Neural cell (in vitro differentiated cells): ENCODE measurements around the gene MT3. TPM values are rescaled to one million over a fixed set of nuclear protein-coding genes. Genes with fewer than 3 reads are reported as not detected.

Source experiments
- H2AFZ ChIP-seq: fragments of 200-600, 300-800 bp; sonication (generic), shearing (Covaris generic); 2 replicates; pipeline ENCODE4 v1.6.0; 2014; ENCODE audit warnings: low read depth, mild to moderate bottlenecking, antibody characterized with exemption, low read length, moderate library complexity
- H3F3A ChIP-seq: fragments of 200-600 bp; shearing (Covaris generic); 2 replicates; pipeline ENCODE4 v1.6.1; 2016; ENCODE audit warnings: mild to moderate bottlenecking, moderate library complexity, mixed read lengths, antibody characterized with exemption, low read length; ENCODE audit not compliant: insufficient read depth, poor library complexity, severe bottlenecking
- H3K27ac ChIP-seq: fragments of 200-600, 300-800 bp; sonication (generic), shearing (Covaris generic); 2 replicates; pipeline ENCODE4 v1.5.1; 2014; ENCODE audit warnings: mild to moderate bottlenecking, low read length, moderate library complexity
- H3K27me3 ChIP-seq: fragments of 300-800, 200-600 bp; sonication (generic), shearing (Covaris generic); 2 replicates; pipeline ENCODE4 v1.6.0; 2014; ENCODE audit warnings: mild to moderate bottlenecking, low read depth, low read length, moderate library complexity; ENCODE audit not compliant: insufficient read depth
- H3K36me3 ChIP-seq: fragments of 300-800, 200-600 bp; sonication (generic), shearing (Covaris generic); 2 replicates; pipeline ENCODE4 v1.5.1; 2014; ENCODE audit warnings: mild to moderate bottlenecking, antibody characterized with exemption, low read length, moderate library complexity; ENCODE audit not compliant: insufficient read depth
- H3K4me2 ChIP-seq: fragments of 300-800, 200-600 bp; sonication (generic), shearing (Covaris generic); 2 replicates; pipeline ENCODE4 v1.6.0; 2014; ENCODE audit warnings: mild to moderate bottlenecking, low read length
- H3K4me3 ChIP-seq: fragments of 300-800, 200-600 bp; sonication (generic), shearing (Covaris generic); 2 replicates; pipeline ENCODE4 v1.5.1; 2014; ENCODE audit warnings: mild to moderate bottlenecking, low read length, moderate library complexity
- H3K79me2 ChIP-seq: fragments of 200-600 bp; shearing (Covaris generic); replicated peaks from 2 replicates; pipeline ENCODE4 v1.6.0; 2014; ENCODE audit warnings: mild to moderate bottlenecking, low read length, moderate library complexity; ENCODE audit not compliant: insufficient read depth
- H3K9ac ChIP-seq: fragments of 300-800, 200-600 bp; sonication (generic), shearing (Covaris generic); 2 replicates; pipeline ENCODE4 v1.6.1; 2016; ENCODE audit warnings: mild to moderate bottlenecking, low read length, mixed read lengths
- H3K9me2 ChIP-seq: fragments of 200-600 bp; shearing (Covaris generic); 2 replicates; pipeline ENCODE4 v1.6.1; 2016; ENCODE audit warnings: mild to moderate bottlenecking, low read length, mixed read lengths; ENCODE audit not compliant: insufficient read depth
- H3K9me3 ChIP-seq: fragments of 200-600, 300-800 bp; sonication (generic), shearing (Covaris generic); 2 replicates; pipeline ENCODE4 v1.6.1; 2016; ENCODE audit warnings: mild to moderate bottlenecking, mixed run types, low read length, moderate library complexity, mixed read lengths
- H4K20me1 ChIP-seq: fragments of 200-600 bp; shearing (Covaris generic); 2 replicates; pipeline ENCODE4 v1.6.1; 2016; ENCODE audit warnings: mild to moderate bottlenecking, mixed run types; ENCODE audit not compliant: insufficient read depth
- CTCF ChIP-seq: fragments of 450-650 bp; IDR thresholded peaks from 2 replicates; pipeline ENCODE4 v1.5.1; 2014; ENCODE audit warnings: antibody characterized with exemption, mild to moderate bottlenecking, moderate library complexity; ENCODE audit not compliant: poor library complexity, severe bottlenecking
- EP300 ChIP-seq: fragments of 450-650 bp; conservative IDR thresholded peaks from 2 replicates; pipeline ENCODE4 v1.6.1; 2014; ENCODE audit warnings: antibody characterized with exemption, mild to moderate bottlenecking, moderate library complexity; ENCODE audit not compliant: poor library complexity, severe bottlenecking
- EZH2 ChIP-seq: fragments of 200-600, 300-800 bp; shearing (Covaris generic), sonication (generic); IDR thresholded peaks from 2 replicates; pipeline ENCODE4 v1.6.1; 2014; ENCODE audit warnings: antibody characterized with exemption, low read length, borderline replicate concordance, mild to moderate bottlenecking; ENCODE audit not compliant: insufficient read depth, poor library complexity, severe bottlenecking
- MXI1 ChIP-seq: fragments of 450-650 bp; conservative IDR thresholded peaks from 2 replicates; pipeline ENCODE4 v1.6.1; 2014; ENCODE audit warnings: antibody characterized with exemption, mild to moderate bottlenecking; ENCODE audit not compliant: poor library complexity, severe bottlenecking
- POLR2AphosphoS5 ChIP-seq: IDR thresholded peaks from 2 replicates; pipeline ENCODE4 v1.6.1; 2012
- RAD21 ChIP-seq: fragments of 450-650 bp; conservative IDR thresholded peaks from 2 replicates; pipeline ENCODE4 v1.6.1; 2014; ENCODE audit warnings: antibody characterized with exemption, mild to moderate bottlenecking, moderate library complexity
- REST ChIP-seq: IDR thresholded peaks from 2 replicates; pipeline ENCODE4 v1.6.1; 2012; ENCODE audit warnings: borderline replicate concordance
- SMC3 ChIP-seq: fragments of 450-650 bp; conservative IDR thresholded peaks from 2 replicates; pipeline ENCODE4 v1.6.1; 2014; ENCODE audit warnings: antibody characterized with exemption, mild to moderate bottlenecking, moderate library complexity; ENCODE audit not compliant: poor library complexity
- TAF1 ChIP-seq: IDR thresholded peaks from 2 replicates; pipeline ENCODE4 v1.6.1; 2012; ENCODE audit warnings: low read depth
- polyA plus RNA-seq: library from polyadenylated mRNA; depleted of rRNA; stranded (reverse); fragments of >200 nt; gene quantifications from 2 replicates; pipeline ENCODE4 v1.2.3, GENCODE V29; 2014

MT3 gene
- polyA plus RNA-seq, 1 donor from 2014 or later = 1.9 TPM

- Histone ChIP-seq H3K9ac (no peak within 1 kb of the TSS), H3K4me2 (no peak within 1 kb of the TSS), H3F3A (no peaks in the 10 kb centered on the region), H3K36me3 (no peaks in the 10 kb centered on the region), H3K79me2 (no peaks in the 10 kb centered on the region), H3K9me3 (no peaks in the 10 kb centered on the region), H4K20me1 (no peaks in the 10 kb centered on the region), H3K9me2 (no peaks in the 10 kb centered on the region), H3K27ac (no peak within 1 kb of the TSS), H3K4me3 (peak within 1 kb of the TSS; percentile 59), H2AFZ (no peak within 1 kb of the TSS), H3K27me3 (peaks cover 96% of the 10 kb centered on the region)
- no peak for TF ChIP-seq TAF1
- peak; percentile 68 for TF ChIP-seq EZH2
These were observed 43.0 kb downstream of the MT3 start, which contains the start of gene MT1M for GRCh38 chr16:56632156-56632847. Gene MT1M, plus strand, starts transcription at chr16:56632659. Its CDS starts 73 bp downstream, at chr16:56632732.

- no peaks in the 10 kb centered on the region for H3K36me3 ChIP-seq
- no peak overlapping the region for H2AFZ ChIP-seq
- H3K4me3 ChIP-seq = peak overlapping the region; percentile 59
- no peaks in the 10 kb centered on the region for H3K9me2 ChIP-seq
- H3F3A ChIP-seq = no peaks in the 10 kb centered on the region
- no peaks in the 10 kb centered on the region for H3K9me3 ChIP-seq
- H3K79me2 ChIP-seq = no peaks in the 10 kb centered on the region
- H3K9ac ChIP-seq = no peak overlapping the region
- no peak overlapping the region for H3K4me2 ChIP-seq
- no peak overlapping the region for H3K27ac ChIP-seq
- TF ChIP-seq RAD21 = no peak
- TF ChIP-seq REST = no peak
- TF ChIP-seq EP300 = no peak
- TF ChIP-seq MXI1 = no peak
- TF ChIP-seq POLR2AphosphoS5 = no peak
- TF ChIP-seq CTCF = no peak
- TF ChIP-seq EZH2 = no peak
- no peak for TF ChIP-seq TAF1
- no peak for TF ChIP-seq SMC3
- H4K20me1 ChIP-seq = no peaks in the 10 kb centered on the region
- H3K27me3 ChIP-seq = peaks cover 99% of the 10 kb centered on the region
These were observed 43.6 kb downstream of the MT3 start for GRCh38 chr16:56632848-56633365.
